Left ventricle myocardium superior (tissue), 1 donor: ENCODE data around the gene PPP1R3E. TPM values are rescaled to one million over a fixed set of nuclear protein-coding genes. Genes with fewer than 3 reads are reported as not detected.
A peak's percentile ranks its signal among the peaks of the same experiment; 100 is the strongest.

Experiments
- ATAC-seq: fragments of 200-7000 bp; cut with Tn5 transposase; one replicate; pipeline ENCODE4 v1.9.1; 2020; ENCODE audit warnings: mild to moderate bottlenecking, moderate library complexity
- DNase-seq: peaks from one replicate; pipeline ENCODE4 v3.0.0-alpha.2; 2020
- intact Hi-C: fragments of 100-400 bp; cut with micrococcal nuclease; formaldehyde crosslinking; loops from one replicate; pipeline ENCODE4 v1.11.0; 2022
- total RNA-seq: library from RNA; stranded (reverse); fragmentation: NEBNext Ultra II Directional; extraction: Animal tissue kit (Norgen Biotek cat#: 25700); gene quantifications from one replicate; pipeline ENCODE4 v1.2.1, GENCODE V29; 2021
- donor health status: DM: no; HTN: yes; CAD: no; lungs with severe emphysema.

The PPP1R3E gene
- total RNA-seq, 1 donor from 2014 or later = 11.6 TPM

GRCh38 chr14:23324455-23324846, 21.8 kb upstream of the PPP1R3E start:
- DNase-seq (no peak), ATAC-seq (no peak)
- intact Hi-C loops = loop anchor here (10.0 kb wide), 1 partner anchor 130 kb away; no protein-coding TSS in a partner anchor

- no peak for DNase-seq
- no peak for ATAC-seq
- intact Hi-C loops = loop anchor here (10.0 kb wide), 1 partner anchor 131 kb away; no protein-coding TSS in a partner anchor
Measured at GRCh38 chr14:23323838-23324454, 21.3 kb upstream of the PPP1R3E start.

- DNase-seq = no peak
- intact Hi-C loops = loop anchor here (10.0 kb wide), 1 partner anchor 132 kb away; no protein-coding TSS in a partner anchor
- ATAC-seq = no peak
Measured at GRCh38 chr14:23322568-23323517, 20.2 kb upstream of the PPP1R3E start.

- ATAC-seq (peak; percentile 25), DNase-seq (peak; percentile 67)
- intact Hi-C loops = loop anchor here (10.0 kb wide), 1 partner anchor 133 kb away; no protein-coding TSS in a partner anchor
Measured at GRCh38 chr14:23321572-23322547, 19.2 kb upstream of the PPP1R3E start.

GRCh38 chr14:23320584-23321571, 18.2 kb upstream of the PPP1R3E start, which contains the start of gene PABPN1:
Gene PABPN1 (plus strand): TSS chr14:23321457. CDS start chr14:23321470, 13 bp downstream.
- ATAC-seq (peak; percentile 94), DNase-seq (peak; percentile 98)
- intact Hi-C loops = loop anchor here (10.0 kb wide), 1 partner anchor 134 kb away; no protein-coding TSS in a partner anchor

GRCh38 chr14:23319746-23320583, 17.3 kb upstream of the PPP1R3E start:
- ATAC-seq (no peak), DNase-seq (no peak)
- intact Hi-C loops = loop anchor here (10.0 kb wide), 1 partner anchor 135 kb away; no protein-coding TSS in a partner anchor

- DNase-seq (no peak), ATAC-seq (no peak)
- intact Hi-C loops = no loop called here
Measured at GRCh38 chr14:23316300-23316699, 13.6 kb upstream of the PPP1R3E start.

- ATAC-seq (no peak), DNase-seq (no peak)
- intact Hi-C loops = no loop called here
Measured at GRCh38 chr14:23310546-23310945, 7.9 kb upstream of the PPP1R3E start.

- ATAC-seq = no peak
- no peak for DNase-seq
- intact Hi-C loops = no loop called here
Measured at GRCh38 chr14:23308721-23309445, 6.2 kb upstream of the PPP1R3E start.

- ATAC-seq (no peak), DNase-seq (no peak)
- intact Hi-C loops = no loop called here
Measured at GRCh38 chr14:23307687-23308644, 5.3 kb upstream of the PPP1R3E start.

GRCh38 chr14:23307146-23307530, 4.5 kb upstream of the PPP1R3E start:
- ATAC-seq (no peak), DNase-seq (no peak)
- intact Hi-C loops = no loop called here

GRCh38 chr14:23306412-23307145, 3.9 kb upstream of the PPP1R3E start, which contains the start of gene BCL2L2:
Gene BCL2L2 (plus strand): TSS chr14:23306833. CDS start chr14:23307768, 935 bp downstream.
- ATAC-seq (peak; percentile 70), DNase-seq (peak; percentile 96)
- intact Hi-C loops = no loop called here

GRCh38 chr14:23301969-23302289, 730 bp downstream of the PPP1R3E start:
- intact Hi-C loops = no loop called here
- DNase-seq (no peak), ATAC-seq (peak; percentile 8)

GRCh38 chr14:23301288-23301968, 1.2 kb downstream of the PPP1R3E start:
- peak; percentile 84 for ATAC-seq
- peak; percentile 100 for DNase-seq
- intact Hi-C loops = no loop called here
